ENCODE results near the gene OR6N2. TPM values are rescaled to one million over a fixed set of nuclear protein-coding genes. Genes with fewer than 3 reads are reported as not detected.
A peak's percentile ranks its signal among the peaks of the same experiment; 100 is the strongest.

Gene OR6N2
- total RNA-seq, 1 donor from 2014 or later, result 0.72 TPM

GRCh38 chr1:158809256-158809655 is 28.3 kb upstream of the OR6N2 start:
- Histone ChIP-seq H3K27ac (peak overlapping the region; percentile 26), H3K36me3 (no peaks in the 10 kb centered on the region), H3K9me3 (no peaks in the 10 kb centered on the region), H3K27me3 (no peaks in the 10 kb centered on the region), H3K4me3 (no peak overlapping the region), H3K4me1 (peaks cover 3% of the 10 kb centered on the region)
- ATAC-seq, result peak; percentile 62
- DNase-seq, result no peak
- intact Hi-C loops (cut with DNase I), result no loop called here
- no peak for TF ChIP-seq CTCF (IDR thresholded peaks at IDR 0.05)

- Histone ChIP-seq H3K4me1 (peaks cover 3% of the 10 kb centered on the region), H3K9me3 (no peaks in the 10 kb centered on the region), H3K4me3 (no peak overlapping the region), H3K27me3 (no peaks in the 10 kb centered on the region), H3K36me3 (no peaks in the 10 kb centered on the region), H3K27ac (no peak overlapping the region)
- ATAC-seq (no peak), DNase-seq (no peak)
- TF ChIP-seq CTCF (IDR thresholded peaks at IDR 0.05), result no peak
- intact Hi-C loops (cut with DNase I), result no loop called here
Measured at GRCh38 chr1:158806916-158807536, 26.0 kb upstream of the OR6N2 start.

GRCh38 chr1:158803678-158804077 is 22.7 kb upstream of the OR6N2 start:
- H3K4me1 ChIP-seq, result no peaks in the 10 kb centered on the region
- no peaks in the 10 kb centered on the region for H3K27me3 ChIP-seq
- intact Hi-C loops (cut with DNase I), result no loop called here
- no peak overlapping the region for H3K4me3 ChIP-seq
- no peaks in the 10 kb centered on the region for H3K9me3 ChIP-seq
- H3K36me3 ChIP-seq, result no peaks in the 10 kb centered on the region
- ATAC-seq (no peak), DNase-seq (no peak)
- no peak overlapping the region for H3K27ac ChIP-seq
- no peak for TF ChIP-seq CTCF (IDR thresholded peaks at IDR 0.05)

- ATAC-seq, result no peak
- intact Hi-C loops (cut with DNase I), result no loop called here
- Histone ChIP-seq H3K36me3 (no peaks in the 10 kb centered on the region), H3K4me1 (no peaks in the 10 kb centered on the region), H3K27me3 (no peaks in the 10 kb centered on the region), H3K4me3 (no peak overlapping the region), H3K27ac (no peak overlapping the region), H3K9me3 (no peaks in the 10 kb centered on the region)
- no peak for TF ChIP-seq CTCF (IDR thresholded peaks at IDR 0.05)
- DNase-seq, result no peak
Measured at GRCh38 chr1:158801396-158801795, 20.4 kb upstream of the OR6N2 start.

- Histone ChIP-seq H3K4me3 (no peak overlapping the region), H3K27me3 (no peaks in the 10 kb centered on the region), H3K9me3 (no peaks in the 10 kb centered on the region), H3K27ac (no peak overlapping the region), H3K4me1 (no peaks in the 10 kb centered on the region), H3K36me3 (no peaks in the 10 kb centered on the region)
- no peak for TF ChIP-seq CTCF (IDR thresholded peaks at IDR 0.05)
- DNase-seq (no peak), ATAC-seq (no peak)
- intact Hi-C loops (cut with DNase I), result no loop called here
Measured at GRCh38 chr1:158800526-158800925, 19.5 kb upstream of the OR6N2 start.

- peak; percentile 46 for ATAC-seq
- no peak for TF ChIP-seq CTCF (IDR thresholded peaks at IDR 0.05)
Measured at GRCh38 chr1:158799689-158800088, 18.7 kb upstream of the OR6N2 start.

More at GRCh38 chr1:158799689-158800088, 18.7 kb upstream of the OR6N2 start:
- Histone ChIP-seq H3K36me3 (no peaks in the 10 kb centered on the region), H3K27me3 (no peaks in the 10 kb centered on the region), H3K4me3 (no peak overlapping the region), H3K9me3 (no peaks in the 10 kb centered on the region), H3K4me1 (no peaks in the 10 kb centered on the region), H3K27ac (no peak overlapping the region)
- intact Hi-C loops (cut with DNase I), result no loop called here
- DNase-seq, result no peak

Data from upper lobe of right lung (tissue), 1 donor.